ENCODE measurements around the gene ANK2. TPM values are rescaled to one million over a fixed set of nuclear protein-coding genes. Genes with fewer than 3 reads are reported as not detected.

ANK2 gene
- polyA plus RNA-seq, 1 donor (not counting 4 experiments of a cell fraction or from before 2014, with no cell fraction given) = 0.22 TPM

GRCh38 chr4:113073451-113074005 lies 24.1 kb downstream of the ANK2 start:
- Histone ChIP-seq H3K9ac (ENCODE audit: control insufficient read depth, extremely low read depth, insufficient read depth, low read length) (no peak overlapping the region), H3K4me3 (ENCODE audit: control insufficient read depth in 2 of 3, extremely low read depth in 1 of 3, insufficient read depth in 2 of 3, low read depth in 1 of 3, low read length in 3 of 3) (no peak overlapping the region), H3K27me3 (ENCODE audit: control insufficient read depth, extremely low read depth, insufficient read depth, low read length) (no peaks in the 10 kb centered on the region), H3K79me2 (ENCODE audit: control insufficient read depth, insufficient read depth, low read length) (no peaks in the 10 kb centered on the region), H3K36me3 (ENCODE audit: control insufficient read depth in 2 of 2, extremely low read depth in 1 of 2, insufficient read depth in 2 of 2, low read length in 2 of 2) (no peaks in the 10 kb centered on the region), H2AFZ (ENCODE audit: control insufficient read depth, low read length) (no peak overlapping the region), H3K27ac (ENCODE audit: control insufficient read depth, insufficient read depth, low read length) (no peak overlapping the region), H3K4me1 (ENCODE audit: control insufficient read depth, extremely low read depth, insufficient read depth, low read length) (no peaks in the 10 kb centered on the region), H3K9me1 (ENCODE audit: control insufficient read depth, extremely low read depth, insufficient read depth, low read length) (no peaks in the 10 kb centered on the region), H3K4me2 (ENCODE audit: control insufficient read depth, extremely low read depth, insufficient read depth, low read depth, low read length) (no peak overlapping the region), H3K9me3 (ENCODE audit: control insufficient read depth, low read depth, low read length) (no peaks in the 10 kb centered on the region), H4K20me1 (ENCODE audit: control insufficient read depth, extremely low read depth, insufficient read depth, low read length) (no peaks in the 10 kb centered on the region)
- no peak for DNase-seq (ENCODE audit: low read depth, low spot score)
- no peak for FAIRE-seq
- TF ChIP-seq EZH2 (IDR thresholded peaks at IDR 0.05; ENCODE audit: low read length) = no peak
- TF ChIP-seq, protein P1, sequence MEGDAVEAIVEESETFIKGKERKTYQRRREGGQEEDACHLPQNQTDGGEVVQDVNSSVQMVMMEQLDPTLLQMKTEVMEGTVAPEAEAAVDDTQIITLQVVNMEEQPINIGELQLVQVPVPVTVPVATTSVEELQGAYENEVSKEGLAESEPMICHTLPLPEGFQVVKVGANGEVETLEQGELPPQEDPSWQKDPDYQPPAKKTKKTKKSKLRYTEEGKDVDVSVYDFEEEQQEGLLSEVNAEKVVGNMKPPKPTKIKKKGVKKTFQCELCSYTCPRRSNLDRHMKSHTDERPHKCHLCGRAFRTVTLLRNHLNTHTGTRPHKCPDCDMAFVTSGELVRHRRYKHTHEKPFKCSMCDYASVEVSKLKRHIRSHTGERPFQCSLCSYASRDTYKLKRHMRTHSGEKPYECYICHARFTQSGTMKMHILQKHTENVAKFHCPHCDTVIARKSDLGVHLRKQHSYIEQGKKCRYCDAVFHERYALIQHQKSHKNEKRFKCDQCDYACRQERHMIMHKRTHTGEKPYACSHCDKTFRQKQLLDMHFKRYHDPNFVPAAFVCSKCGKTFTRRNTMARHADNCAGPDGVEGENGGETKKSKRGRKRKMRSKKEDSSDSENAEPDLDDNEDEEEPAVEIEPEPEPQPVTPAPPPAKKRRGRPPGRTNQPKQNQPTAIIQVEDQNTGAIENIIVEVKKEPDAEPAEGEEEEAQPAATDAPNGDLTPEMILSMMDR (optimal IDR thresholded peaks at IDR 0.05 in 1 of 3, IDR thresholded peaks at IDR 0.05 in 1 of 3, conservative IDR thresholded peaks at IDR 0.05 in 1 of 3; ENCODE audit: extremely low read depth in 1 of 3, insufficient read depth in 2 of 3, low read length in 3 of 3) = no peak
- dilution Hi-C loops (cut with MboI; ENCODE audit: extremely low pct_ligation_motif_present, low sequenced_read_pairs) = no loop called here

DNA sequence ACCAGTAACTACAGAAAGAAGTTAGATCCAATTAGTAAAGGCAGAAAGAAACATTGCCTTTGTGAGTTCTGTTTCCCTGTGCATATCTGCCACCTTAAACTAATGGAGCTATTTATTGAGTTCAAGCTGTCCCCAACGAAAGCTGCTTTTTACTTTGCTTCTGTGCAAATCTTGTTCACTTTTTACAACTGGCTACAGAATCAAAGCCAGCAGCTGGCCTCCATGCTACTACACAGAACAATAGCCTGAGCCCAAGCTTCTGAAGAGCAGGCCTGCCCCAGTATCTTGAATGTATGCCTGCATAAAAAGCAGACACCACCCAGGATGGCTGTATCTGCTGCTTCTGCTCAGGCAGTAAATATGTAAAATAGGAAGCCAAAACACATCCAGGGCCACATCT lies 28.1 kb downstream of the ANK2 start:
- Histone ChIP-seq H3K36me3 (ENCODE audit: control insufficient read depth in 2 of 2, extremely low read depth in 1 of 2, insufficient read depth in 2 of 2, low read length in 2 of 2) (no peaks in the 10 kb centered on the region), H3K4me3 (ENCODE audit: control insufficient read depth in 2 of 3, extremely low read depth in 1 of 3, insufficient read depth in 2 of 3, low read depth in 1 of 3, low read length in 3 of 3) (no peak overlapping the region), H4K20me1 (ENCODE audit: control insufficient read depth, extremely low read depth, insufficient read depth, low read length) (no peaks in the 10 kb centered on the region), H3K9me3 (ENCODE audit: control insufficient read depth, low read depth, low read length) (no peaks in the 10 kb centered on the region), H3K79me2 (ENCODE audit: control insufficient read depth, insufficient read depth, low read length) (no peaks in the 10 kb centered on the region), H3K27ac (ENCODE audit: control insufficient read depth, insufficient read depth, low read length) (no peak overlapping the region), H2AFZ (ENCODE audit: control insufficient read depth, low read length) (no peak overlapping the region), H3K27me3 (ENCODE audit: control insufficient read depth, extremely low read depth, insufficient read depth, low read length) (no peaks in the 10 kb centered on the region), H3K4me1 (ENCODE audit: control insufficient read depth, extremely low read depth, insufficient read depth, low read length) (no peaks in the 10 kb centered on the region), H3K9ac (ENCODE audit: control insufficient read depth, extremely low read depth, insufficient read depth, low read length) (no peak overlapping the region), H3K4me2 (ENCODE audit: control insufficient read depth, extremely low read depth, insufficient read depth, low read depth, low read length) (no peak overlapping the region), H3K9me1 (ENCODE audit: control insufficient read depth, extremely low read depth, insufficient read depth, low read length) (no peaks in the 10 kb centered on the region)
- FAIRE-seq = no peak
- dilution Hi-C loops (cut with MboI; ENCODE audit: extremely low pct_ligation_motif_present, low sequenced_read_pairs) = no loop called here
- no peak for TF ChIP-seq EZH2 (IDR thresholded peaks at IDR 0.05; ENCODE audit: low read length)
- TF ChIP-seq, protein P1 (optimal IDR thresholded peaks at IDR 0.05 in 1 of 3, IDR thresholded peaks at IDR 0.05 in 1 of 3, conservative IDR thresholded peaks at IDR 0.05 in 1 of 3; ENCODE audit: extremely low read depth in 1 of 3, insufficient read depth in 2 of 3, low read length in 3 of 3) = no peak
- DNase-seq (ENCODE audit: low read depth, low spot score) = no peak
